ENCODE measurements around the gene TRAM2. TPM values are rescaled to one million over a fixed set of nuclear protein-coding genes. Genes with fewer than 3 reads are reported as not detected.
"Not testable (repeated sequence)": the region's sequence is repeated elsewhere in the genome, so short reads cannot be mapped to it uniquely, and the experiment has no call there.

TRAM2 gene
- polyA plus RNA-seq, 1 experiment, result 152 TPM

GRCh38 chr6:52482903-52483670, 93.8 kb downstream of the TRAM2 start:
- TF ChIP-seq CTCF (IDR thresholded peaks at IDR 0.05; ENCODE audit: low read depth, low read length), result no peak
- no peak overlapping the region for H3K27ac ChIP-seq (ENCODE audit: low read depth, low read length)
- H3K4me3 ChIP-seq (ENCODE audit: low read depth, low read length), result no peak overlapping the region
- no peaks in the 10 kb centered on the region for H3K9me3 ChIP-seq (ENCODE audit: control insufficient read depth, insufficient read depth, low read length)
- POLR2A ChIA-PET, result interaction anchor here (0.6 to 1.1 kb wide), 2 partner anchors 63 to 206 kb away, joined by 3 to 5 read pairs; partner anchors contain the start of gene EFHC1
- no peak for DNase-seq (ENCODE audit: low read depth, low spot score)
- CTCF ChIA-PET, result interaction anchor here (1.0 kb wide), 1 partner anchor 169 kb away, joined by 3 read pairs; no protein-coding TSS in a partner anchor
- no peaks in the 10 kb centered on the region for H3K27me3 ChIP-seq (ENCODE audit: control insufficient read depth, insufficient read depth, low read length)

- POLR2A ChIA-PET, result no interaction called here
- Histone ChIP-seq H3K27me3 (ENCODE audit: control insufficient read depth, insufficient read depth, low read length) (no peaks in the 10 kb centered on the region), H3K9me3 (ENCODE audit: control insufficient read depth, insufficient read depth, low read length) (no peaks in the 10 kb centered on the region), H3K4me3 (ENCODE audit: low read depth, low read length) (no peak overlapping the region), H3K27ac (ENCODE audit: low read depth, low read length) (no peak overlapping the region)
- TF ChIP-seq CTCF (IDR thresholded peaks at IDR 0.05; ENCODE audit: low read depth, low read length), result no peak
- CTCF ChIA-PET, result interaction anchor here (1.4 kb wide), 1 partner anchor 12 kb away, joined by 3 read pairs; no protein-coding TSS in a partner anchor
- DNase-seq (ENCODE audit: low read depth, low spot score), result no peak
These were observed 101.6 kb downstream of the TRAM2 start for GRCh38 chr6:52475307-52475706.

GRCh38 chr6:52474173-52474572, 102.7 kb downstream of the TRAM2 start:
- ChIA-PET CTCF (interaction anchor here (1.4 kb wide), 1 partner anchor 14 kb away, joined by 3 read pairs; no protein-coding TSS in a partner anchor), POLR2A (no interaction called here)

GRCh38 chr6:52461194-52461593, 115.7 kb downstream of the TRAM2 start:
- H3K4me3 ChIP-seq (ENCODE audit: low read depth, low read length); H3K27ac ChIP-seq (ENCODE audit: low read depth, low read length); H3K9me3 ChIP-seq (ENCODE audit: control insufficient read depth, insufficient read depth, low read length); H3K27me3 ChIP-seq (ENCODE audit: control insufficient read depth, insufficient read depth, low read length); DNase-seq (ENCODE audit: low read depth, low spot score); POLR2A ChIA-PET; CTCF ChIA-PET: not testable (repeated sequence)

More at GRCh38 chr6:52474173-52474572, 102.7 kb downstream of the TRAM2 start:
- Histone ChIP-seq H3K27me3 (ENCODE audit: control insufficient read depth, insufficient read depth, low read length) (no peaks in the 10 kb centered on the region), H3K27ac (ENCODE audit: low read depth, low read length) (no peak overlapping the region), H3K9me3 (ENCODE audit: control insufficient read depth, insufficient read depth, low read length) (no peaks in the 10 kb centered on the region), H3K4me3 (ENCODE audit: low read depth, low read length) (no peak overlapping the region)
- DNase-seq (ENCODE audit: low read depth, low spot score), result no peak
- no peak for TF ChIP-seq CTCF (IDR thresholded peaks at IDR 0.05; ENCODE audit: low read depth, low read length)

- POLR2A ChIA-PET, result no interaction called here
- Histone ChIP-seq H3K4me3 (ENCODE audit: low read depth, low read length) (no peak overlapping the region), H3K27ac (ENCODE audit: low read depth, low read length) (no peak overlapping the region), H3K27me3 (ENCODE audit: control insufficient read depth, insufficient read depth, low read length) (no peaks in the 10 kb centered on the region), H3K9me3 (ENCODE audit: control insufficient read depth, insufficient read depth, low read length) (no peaks in the 10 kb centered on the region)
- CTCF ChIA-PET, result no interaction called here
- TF ChIP-seq CTCF (IDR thresholded peaks at IDR 0.05; ENCODE audit: low read depth, low read length), result no peak
- DNase-seq (ENCODE audit: low read depth, low spot score), result no peak
These were observed 119.8 kb downstream of the TRAM2 start for GRCh38 chr6:52457096-52457495.

Measured in AG04450 (cell line).